Measurements from ENCODE around the gene UQCR10. TPM values are rescaled to one million over a fixed set of nuclear protein-coding genes. Genes with fewer than 3 reads are reported as not detected.
"Not testable (repeated sequence)": the region's sequence is repeated elsewhere in the genome, so short reads cannot be mapped to it uniquely, and the experiment has no call there.

UQCR10 gene
- total RNA-seq, 1 experiment from 2014 or later, result 147 TPM

DNA sequence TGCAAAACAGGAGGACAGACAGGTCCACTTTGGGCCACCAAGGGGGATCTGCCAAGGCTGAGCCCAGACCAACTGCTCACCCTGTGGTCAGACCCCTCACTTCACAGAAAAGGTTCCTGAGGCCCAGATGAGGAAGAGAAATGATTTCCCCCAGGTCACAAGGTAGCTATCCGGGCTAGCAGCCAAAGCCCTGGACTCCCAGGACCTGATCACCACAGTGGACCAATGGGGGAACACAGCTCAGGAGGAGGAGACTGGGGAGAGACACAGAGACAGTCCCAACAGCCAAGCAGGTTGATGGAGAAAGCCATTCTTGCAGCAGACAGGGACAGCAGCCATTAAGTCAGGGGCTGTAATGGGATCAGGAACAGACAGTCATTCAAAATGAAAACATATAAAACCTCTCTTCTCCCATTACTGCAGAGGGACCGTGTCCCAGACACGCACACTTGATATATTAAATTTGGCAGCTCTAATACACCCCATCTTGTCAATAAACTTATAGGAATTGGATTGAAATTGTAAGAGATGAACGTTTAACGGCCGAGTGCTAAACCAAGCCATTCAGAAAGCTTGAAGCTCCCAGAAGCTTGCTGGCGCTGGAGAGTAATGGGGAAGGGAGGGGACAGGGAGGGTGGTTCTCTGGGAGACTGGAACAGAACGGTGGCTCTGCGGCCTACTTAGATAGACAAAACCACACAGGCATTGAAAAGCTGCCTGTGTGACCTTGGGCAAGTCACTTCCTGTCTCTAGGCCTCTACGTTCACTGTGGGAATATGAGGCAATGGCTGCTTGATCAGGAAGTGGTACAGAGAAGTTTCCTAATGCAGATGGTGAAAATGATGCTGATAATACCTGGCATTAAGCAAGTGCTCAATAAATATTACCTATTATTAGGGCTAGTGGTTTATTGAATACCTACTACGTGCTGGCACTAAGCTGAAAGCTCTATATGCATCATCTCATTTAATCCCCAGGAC is 16.3 kb upstream of the UQCR10 start:
- H3K36me3 ChIP-seq (ENCODE audit: control insufficient read depth, insufficient read depth, low read length), result no peaks in the 10 kb centered on the region
- H3K4me1 ChIP-seq, result peaks cover 16% of the 10 kb centered on the region; the same call in 1 of the 2 replicates
- Mint-ChIP-seq H3K27ac (ENCODE audit: unreplicated experiment) (no peak overlapping the region), H3K4me3 (ENCODE audit: unreplicated experiment) (no peak overlapping the region), H3K36me3 (ENCODE audit: insufficient read depth, unreplicated experiment) (no peaks in the 10 kb centered on the region), H3K27me3 (ENCODE audit: insufficient read depth, unreplicated experiment) (no peaks in the 10 kb centered on the region), H3K4me1 (ENCODE audit: low read depth, unreplicated experiment) (peaks cover 13% of the 10 kb centered on the region), H3K9me3 (ENCODE audit: unreplicated experiment) (no peaks in the 10 kb centered on the region)
- TF ChIP-seq, protein P1, sequence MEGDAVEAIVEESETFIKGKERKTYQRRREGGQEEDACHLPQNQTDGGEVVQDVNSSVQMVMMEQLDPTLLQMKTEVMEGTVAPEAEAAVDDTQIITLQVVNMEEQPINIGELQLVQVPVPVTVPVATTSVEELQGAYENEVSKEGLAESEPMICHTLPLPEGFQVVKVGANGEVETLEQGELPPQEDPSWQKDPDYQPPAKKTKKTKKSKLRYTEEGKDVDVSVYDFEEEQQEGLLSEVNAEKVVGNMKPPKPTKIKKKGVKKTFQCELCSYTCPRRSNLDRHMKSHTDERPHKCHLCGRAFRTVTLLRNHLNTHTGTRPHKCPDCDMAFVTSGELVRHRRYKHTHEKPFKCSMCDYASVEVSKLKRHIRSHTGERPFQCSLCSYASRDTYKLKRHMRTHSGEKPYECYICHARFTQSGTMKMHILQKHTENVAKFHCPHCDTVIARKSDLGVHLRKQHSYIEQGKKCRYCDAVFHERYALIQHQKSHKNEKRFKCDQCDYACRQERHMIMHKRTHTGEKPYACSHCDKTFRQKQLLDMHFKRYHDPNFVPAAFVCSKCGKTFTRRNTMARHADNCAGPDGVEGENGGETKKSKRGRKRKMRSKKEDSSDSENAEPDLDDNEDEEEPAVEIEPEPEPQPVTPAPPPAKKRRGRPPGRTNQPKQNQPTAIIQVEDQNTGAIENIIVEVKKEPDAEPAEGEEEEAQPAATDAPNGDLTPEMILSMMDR (IDR thresholded peaks at IDR 0.05; ENCODE audit: insufficient read depth in 1 of 2, low read depth in 1 of 2, low read length in 1 of 2, severe bottlenecking in 1 of 2, unreplicated experiment in 1 of 2), result no peak
- no peak overlapping the region for H3K4me3 ChIP-seq (ENCODE audit: low read depth, low read length)
- intact Hi-C loops (cut with micrococcal nuclease; ENCODE audit: unreplicated experiment), result no loop called here
- H3K9me3 ChIP-seq, result no peaks in the 10 kb centered on the region
- POLR2A ChIA-PET, result no interaction called here
- CTCF ChIA-PET, result interaction anchor here (0.6 kb wide), 1 partner anchor 11 kb away, joined by 3 read pairs; no protein-coding TSS in a partner anchor
- no peak for DNase-seq
- H3K27me3 ChIP-seq (replicated peaks; ENCODE audit: control insufficient read depth, insufficient read depth, low read length), result no peaks in the 10 kb centered on the region
- BruUV-seq (replicated peaks), result no TSS peak

DNA sequence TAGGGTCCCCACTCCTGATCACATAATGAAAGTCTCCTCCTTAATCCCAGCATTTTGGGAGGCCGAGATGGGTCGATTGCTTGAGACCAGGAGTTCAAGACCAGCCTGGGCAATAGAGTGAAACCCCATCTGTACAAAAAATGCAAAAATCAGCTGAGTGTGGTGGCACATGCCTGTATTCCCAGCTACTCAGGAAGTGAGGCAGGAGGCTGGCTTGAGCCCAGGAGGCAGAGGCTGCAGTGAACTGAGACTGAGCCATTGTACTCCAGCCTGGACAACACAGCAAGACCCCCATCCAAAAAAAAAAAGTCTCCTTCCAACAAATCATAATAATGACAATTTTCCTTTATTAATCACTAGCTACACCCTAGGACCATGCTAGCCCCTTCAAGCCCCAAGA is 15.5 kb upstream of the UQCR10 start:
- Mint-ChIP-seq H3K27me3 (ENCODE audit: insufficient read depth, unreplicated experiment) (no peaks in the 10 kb centered on the region), H3K4me3 (ENCODE audit: unreplicated experiment) (no peak overlapping the region), H3K9me3 (ENCODE audit: unreplicated experiment) (no peaks in the 10 kb centered on the region), H3K4me1 (ENCODE audit: low read depth, unreplicated experiment) (peaks cover 13% of the 10 kb centered on the region), H3K36me3 (ENCODE audit: insufficient read depth, unreplicated experiment) (no peaks in the 10 kb centered on the region), H3K27ac (ENCODE audit: unreplicated experiment) (no peak overlapping the region)
- TF ChIP-seq, protein P1 (IDR thresholded peaks at IDR 0.05; ENCODE audit: insufficient read depth in 1 of 2, low read depth in 1 of 2, low read length in 1 of 2, severe bottlenecking in 1 of 2, unreplicated experiment in 1 of 2), result no peak
- ChIA-PET CTCF (no interaction called here), POLR2A (no interaction called here)
- BruUV-seq (replicated peaks), result no TSS peak
- H3K4me3 ChIP-seq (ENCODE audit: low read depth, low read length), result no peak overlapping the region
- H3K36me3 ChIP-seq (ENCODE audit: control insufficient read depth, insufficient read depth, low read length), result no peaks in the 10 kb centered on the region
- no peaks in the 10 kb centered on the region for H3K9me3 ChIP-seq
- H3K4me1 ChIP-seq, result peaks cover 16% of the 10 kb centered on the region; the same call in 1 of the 2 replicates
- no peak for DNase-seq
- intact Hi-C loops (cut with micrococcal nuclease; ENCODE audit: unreplicated experiment), result no loop called here
- H3K27me3 ChIP-seq (replicated peaks; ENCODE audit: control insufficient read depth, insufficient read depth, low read length), result no peaks in the 10 kb centered on the region

GRCh38 chr22:29753808-29754657 is 13.1 kb upstream of the UQCR10 start:
- Histone ChIP-seq H3K4me3 (ENCODE audit: low read depth, low read length) (no peak overlapping the region), H3K9me3 (no peaks in the 10 kb centered on the region), H3K4me1 (no peaks in the 10 kb centered on the region), H3K36me3 (ENCODE audit: control insufficient read depth, insufficient read depth, low read length) (no peaks in the 10 kb centered on the region), H3K27me3 (replicated peaks; ENCODE audit: control insufficient read depth, insufficient read depth, low read length) (no peaks in the 10 kb centered on the region)
- TF ChIP-seq, protein P1 (IDR thresholded peaks at IDR 0.05; ENCODE audit: insufficient read depth in 1 of 2, low read depth in 1 of 2, low read length in 1 of 2, severe bottlenecking in 1 of 2, unreplicated experiment in 1 of 2), result no peak
- no peaks in the 10 kb centered on the region for H3K27me3 Mint-ChIP-seq (ENCODE audit: insufficient read depth, unreplicated experiment)
- CTCF ChIA-PET, result interaction anchor here (0.6 kb wide), 1 partner anchor 73 kb away, joined by 6 read pairs; no protein-coding TSS in a partner anchor
- H3K4me3 Mint-ChIP-seq (ENCODE audit: unreplicated experiment), result no peak overlapping the region
- BruUV-seq (replicated peaks), result no TSS peak
- intact Hi-C loops (cut with micrococcal nuclease; ENCODE audit: unreplicated experiment), result no loop called here
- H3K9me3 Mint-ChIP-seq (ENCODE audit: unreplicated experiment), result no peaks in the 10 kb centered on the region
- POLR2A ChIA-PET, result interaction anchor here (0.7 kb wide), 1 partner anchor 34 kb away, joined by 3 read pairs; no protein-coding TSS in a partner anchor
- peaks cover 6% of the 10 kb centered on the region for H3K4me1 Mint-ChIP-seq (ENCODE audit: low read depth, unreplicated experiment)
- no peak overlapping the region for H3K27ac Mint-ChIP-seq (ENCODE audit: unreplicated experiment)
- no peaks in the 10 kb centered on the region for H3K36me3 Mint-ChIP-seq (ENCODE audit: insufficient read depth, unreplicated experiment)
- DNase-seq, result no peak

DNA sequence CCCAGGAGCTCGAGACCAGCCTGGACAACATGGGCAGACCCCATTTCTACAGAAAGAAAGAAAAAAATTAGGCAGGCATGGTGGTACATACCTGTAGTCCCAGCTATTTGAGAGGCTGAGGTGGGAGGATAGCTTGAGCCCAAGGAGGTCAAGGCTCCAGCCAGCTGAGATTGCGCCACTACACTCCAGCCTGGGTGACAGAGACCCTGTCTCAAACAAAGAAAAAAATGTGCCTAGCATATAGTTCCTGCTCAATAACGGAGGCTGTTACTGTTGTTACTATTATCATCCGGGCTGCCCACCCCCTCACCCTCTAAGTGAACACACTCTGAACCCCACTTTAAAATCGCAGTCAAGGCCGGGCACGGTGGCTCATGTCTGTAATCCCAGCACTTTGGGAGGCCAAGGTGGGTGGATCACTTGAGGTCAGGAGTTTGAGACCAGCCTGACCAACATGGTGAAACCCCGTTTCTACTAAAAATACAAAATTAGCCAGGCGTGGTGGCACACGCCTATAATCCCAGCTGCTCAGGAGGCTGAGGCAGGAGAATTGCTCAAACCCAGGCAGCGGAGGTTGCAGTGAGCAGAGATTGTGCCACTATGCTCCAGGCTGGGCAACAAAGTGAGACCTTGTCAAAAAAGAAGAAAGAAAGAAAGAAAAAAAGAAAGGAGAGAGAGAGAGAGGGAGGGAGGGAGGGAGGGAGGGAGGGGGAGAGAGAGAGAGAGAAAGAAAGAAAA is 12.3 kb upstream of the UQCR10 start:
- H3K27me3 ChIP-seq (replicated peaks; ENCODE audit: control insufficient read depth, insufficient read depth, low read length); DNase-seq; H3K9me3 ChIP-seq; H3K4me3 Mint-ChIP-seq (ENCODE audit: unreplicated experiment); H3K4me3 ChIP-seq (ENCODE audit: low read depth, low read length); H3K27me3 Mint-ChIP-seq (ENCODE audit: insufficient read depth, unreplicated experiment); H3K27ac Mint-ChIP-seq (ENCODE audit: unreplicated experiment); H3K36me3 Mint-ChIP-seq (ENCODE audit: insufficient read depth, unreplicated experiment); BruUV-seq (replicated peaks); H3K9me3 Mint-ChIP-seq (ENCODE audit: unreplicated experiment); H3K36me3 ChIP-seq (ENCODE audit: control insufficient read depth, insufficient read depth, low read length); H3K4me1 ChIP-seq; H3K4me1 Mint-ChIP-seq (ENCODE audit: low read depth, unreplicated experiment); POLR2A ChIA-PET; intact Hi-C loops (cut with micrococcal nuclease; ENCODE audit: unreplicated experiment): not testable (repeated sequence)
- CTCF ChIA-PET, result interaction anchor here (0.6 kb wide), 1 partner anchor 73 kb away, joined by 6 read pairs; no protein-coding TSS in a partner anchor
